ENCODE results near the gene VAV2. TPM values are rescaled to one million over a fixed set of nuclear protein-coding genes. Genes with fewer than 3 reads are reported as not detected.

Gene VAV2
- total and polyA plus RNA-seq, 9 of the 15 experiments (the other 6 are each of a cell fraction or from before 2014, with no cell fraction given) = 0.01 to 2.7 (median 1.0) TPM; not detected in 1

GRCh38 chr9:133821601-133822429 is 170.3 kb downstream of the VAV2 start (continued):
- TF ChIP-seq CTBP1 (IDR thresholded peaks at IDR 0.05; ENCODE audit: borderline replicate concordance) = no peak
- TF ChIP-seq CBFA2T2 (conservative IDR thresholded peaks at IDR 0.05) = no peak
- TF ChIP-seq, protein P1, sequence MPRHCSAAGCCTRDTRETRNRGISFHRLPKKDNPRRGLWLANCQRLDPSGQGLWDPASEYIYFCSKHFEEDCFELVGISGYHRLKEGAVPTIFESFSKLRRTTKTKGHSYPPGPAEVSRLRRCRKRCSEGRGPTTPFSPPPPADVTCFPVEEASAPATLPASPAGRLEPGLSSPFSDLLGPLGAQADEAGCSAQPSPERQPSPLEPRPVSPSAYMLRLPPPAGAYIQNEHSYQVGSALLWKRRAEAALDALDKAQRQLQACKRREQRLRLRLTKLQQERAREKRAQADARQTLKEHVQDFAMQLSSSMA (CRISPR knock-in tag; IDR thresholded peaks at IDR 0.05) = no peak
- TF ChIP-seq SMC3 (conservative IDR thresholded peaks at IDR 0.05; ENCODE audit: insufficient read depth, low read depth, low read length) = no peak
- no peak for TF ChIP-seq ZNF444 (CRISPR knock-in tag; IDR thresholded peaks at IDR 0.05)
- TF ChIP-seq ZNF644 (tag; IDR thresholded peaks at IDR 0.05; ENCODE audit: low read depth) = no peak
- TF ChIP-seq, protein P2, sequence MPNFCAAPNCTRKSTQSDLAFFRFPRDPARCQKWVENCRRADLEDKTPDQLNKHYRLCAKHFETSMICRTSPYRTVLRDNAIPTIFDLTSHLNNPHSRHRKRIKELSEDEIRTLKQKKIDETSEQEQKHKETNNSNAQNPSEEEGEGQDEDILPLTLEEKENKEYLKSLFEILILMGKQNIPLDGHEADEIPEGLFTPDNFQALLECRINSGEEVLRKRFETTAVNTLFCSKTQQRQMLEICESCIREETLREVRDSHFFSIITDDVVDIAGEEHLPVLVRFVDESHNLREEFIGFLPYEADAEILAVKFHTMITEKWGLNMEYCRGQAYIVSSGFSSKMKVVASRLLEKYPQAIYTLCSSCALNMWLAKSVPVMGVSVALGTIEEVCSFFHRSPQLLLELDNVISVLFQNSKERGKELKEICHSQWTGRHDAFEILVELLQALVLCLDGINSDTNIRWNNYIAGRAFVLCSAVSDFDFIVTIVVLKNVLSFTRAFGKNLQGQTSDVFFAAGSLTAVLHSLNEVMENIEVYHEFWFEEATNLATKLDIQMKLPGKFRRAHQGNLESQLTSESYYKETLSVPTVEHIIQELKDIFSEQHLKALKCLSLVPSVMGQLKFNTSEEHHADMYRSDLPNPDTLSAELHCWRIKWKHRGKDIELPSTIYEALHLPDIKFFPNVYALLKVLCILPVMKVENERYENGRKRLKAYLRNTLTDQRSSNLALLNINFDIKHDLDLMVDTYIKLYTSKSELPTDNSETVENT (CRISPR knock-in tag; IDR thresholded peaks at IDR 0.05) = no peak
- TF ChIP-seq ESRRB (CRISPR knock-in tag; IDR thresholded peaks at IDR 0.05; ENCODE audit: borderline replicate concordance) = no peak
- no peak for TF ChIP-seq HDAC2 (IDR thresholded peaks at IDR 0.05)
- no peak for TF ChIP-seq ZNF766 (CRISPR knock-in tag; conservative IDR thresholded peaks at IDR 0.05)

All from K562 (cell line).